Measurements from ENCODE around the gene SNED1. TPM values are rescaled to one million over a fixed set of nuclear protein-coding genes. Genes with fewer than 3 reads are reported as not detected.

SNED1 gene
- total RNA-seq, 2 experiments from 2014 or later, result 2.8 to 13.6 TPM

DNA sequence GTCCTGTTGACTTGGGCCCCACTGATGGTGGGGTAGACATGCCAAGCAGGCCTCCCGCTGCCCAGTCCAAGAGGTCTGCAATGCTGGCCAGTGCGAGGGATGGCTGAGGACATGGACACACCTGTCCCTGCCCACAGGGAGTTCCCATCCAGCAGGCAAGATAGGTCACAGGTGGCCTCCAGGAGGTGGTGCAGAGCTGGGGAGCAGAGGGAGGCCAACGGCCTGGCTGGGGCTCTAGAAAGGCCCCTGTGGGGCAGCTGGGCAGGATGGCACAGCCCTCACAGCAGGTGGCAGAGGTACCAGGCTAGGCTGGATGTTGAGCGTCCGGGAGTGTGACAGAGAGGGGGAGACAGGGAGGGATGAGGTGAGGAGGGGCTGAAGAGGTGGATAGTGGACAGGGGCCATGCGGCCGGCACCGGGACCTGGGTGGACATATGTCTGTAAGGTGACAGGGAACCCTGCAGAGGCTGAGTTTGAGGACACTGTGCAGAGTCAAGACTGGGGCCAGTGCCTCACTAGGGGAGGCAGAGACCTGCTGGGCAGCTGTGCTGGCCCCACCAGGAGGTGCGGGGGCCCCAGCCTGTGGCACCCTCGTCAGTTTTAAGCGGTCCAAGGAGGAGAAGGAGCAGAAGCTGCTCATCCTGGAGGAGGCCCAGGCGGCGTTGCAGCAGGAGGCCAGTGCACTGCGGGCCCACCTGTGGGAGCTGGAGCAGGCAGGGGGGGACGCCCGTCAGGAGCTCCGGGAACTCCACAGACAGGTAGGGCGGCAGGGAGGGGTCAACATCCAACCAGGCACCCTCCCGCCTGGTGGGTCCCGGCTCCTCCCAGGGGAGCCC, 34.3 kb upstream of the SNED1 start:
- ChIA-PET POLR2A (no interaction called here), CTCF (ENCODE audit: unreplicated experiment) (no interaction called here)
- Histone ChIP-seq H3K27ac (ENCODE audit: low read depth, low read length, poor library complexity, severe bottlenecking) (no peak overlapping the region), H3K79me2 (ENCODE audit: insufficient read depth, low read depth, low read length) (no peaks in the 10 kb centered on the region), H3K4me2 (ENCODE audit: low read length) (no peak overlapping the region), H2AFZ (ENCODE audit: low read length) (no peak overlapping the region), H3K4me3 (ENCODE audit: low read depth, low read length, poor library complexity, severe bottlenecking) (no peak overlapping the region), H3K36me3 (ENCODE audit: insufficient read depth, low read length) (no peaks in the 10 kb centered on the region), H3K9me3 (ENCODE audit: low read length) (no peaks in the 10 kb centered on the region), H4K20me1 (ENCODE audit: insufficient read depth, low read length) (no peaks in the 10 kb centered on the region), H3K9me2 (ENCODE audit: insufficient read depth, low read length) (no peaks in the 10 kb centered on the region), H3K4me1 (ENCODE audit: insufficient read depth, low read length, poor library complexity, severe bottlenecking) (no peaks in the 10 kb centered on the region)
- intact Hi-C loops (cut with micrococcal nuclease; ENCODE audit: unreplicated experiment), result no loop called here
- no peak for DNase-seq (ENCODE audit: low spot score)
- no TSS peak for BruUV-seq (replicated peaks)
- no peak for TF ChIP-seq EZH2phosphoT487 (IDR thresholded peaks at IDR 0.05; ENCODE audit: borderline replicate concordance, low read depth, low read length)
- TF ChIP-seq, protein P1, sequence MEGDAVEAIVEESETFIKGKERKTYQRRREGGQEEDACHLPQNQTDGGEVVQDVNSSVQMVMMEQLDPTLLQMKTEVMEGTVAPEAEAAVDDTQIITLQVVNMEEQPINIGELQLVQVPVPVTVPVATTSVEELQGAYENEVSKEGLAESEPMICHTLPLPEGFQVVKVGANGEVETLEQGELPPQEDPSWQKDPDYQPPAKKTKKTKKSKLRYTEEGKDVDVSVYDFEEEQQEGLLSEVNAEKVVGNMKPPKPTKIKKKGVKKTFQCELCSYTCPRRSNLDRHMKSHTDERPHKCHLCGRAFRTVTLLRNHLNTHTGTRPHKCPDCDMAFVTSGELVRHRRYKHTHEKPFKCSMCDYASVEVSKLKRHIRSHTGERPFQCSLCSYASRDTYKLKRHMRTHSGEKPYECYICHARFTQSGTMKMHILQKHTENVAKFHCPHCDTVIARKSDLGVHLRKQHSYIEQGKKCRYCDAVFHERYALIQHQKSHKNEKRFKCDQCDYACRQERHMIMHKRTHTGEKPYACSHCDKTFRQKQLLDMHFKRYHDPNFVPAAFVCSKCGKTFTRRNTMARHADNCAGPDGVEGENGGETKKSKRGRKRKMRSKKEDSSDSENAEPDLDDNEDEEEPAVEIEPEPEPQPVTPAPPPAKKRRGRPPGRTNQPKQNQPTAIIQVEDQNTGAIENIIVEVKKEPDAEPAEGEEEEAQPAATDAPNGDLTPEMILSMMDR (conservative IDR thresholded peaks at IDR 0.05; ENCODE audit: low read length), result no peak

GRCh38 chr2:240964704-240965295, 33.6 kb upstream of the SNED1 start:
- Histone ChIP-seq H3K4me1 (ENCODE audit: insufficient read depth, low read length, poor library complexity, severe bottlenecking) (no peaks in the 10 kb centered on the region), H3K79me2 (ENCODE audit: insufficient read depth, low read depth, low read length) (no peaks in the 10 kb centered on the region), H3K27ac (ENCODE audit: low read depth, low read length, poor library complexity, severe bottlenecking) (no peak overlapping the region), H3K9me3 (ENCODE audit: low read length) (no peaks in the 10 kb centered on the region), H4K20me1 (ENCODE audit: insufficient read depth, low read length) (no peaks in the 10 kb centered on the region), H3K36me3 (ENCODE audit: insufficient read depth, low read length) (no peaks in the 10 kb centered on the region), H2AFZ (ENCODE audit: low read length) (no peak overlapping the region), H3K9me2 (ENCODE audit: insufficient read depth, low read length) (no peaks in the 10 kb centered on the region), H3K4me3 (ENCODE audit: low read depth, low read length, poor library complexity, severe bottlenecking) (no peak overlapping the region), H3K4me2 (ENCODE audit: low read length) (no peak overlapping the region)
- ChIA-PET POLR2A (no interaction called here), CTCF (ENCODE audit: unreplicated experiment) (no interaction called here)
- no peak for DNase-seq (ENCODE audit: low spot score)
- intact Hi-C loops (cut with micrococcal nuclease; ENCODE audit: unreplicated experiment), result no loop called here
- TF ChIP-seq EZH2phosphoT487 (IDR thresholded peaks at IDR 0.05; ENCODE audit: borderline replicate concordance, low read depth, low read length), result no peak
- TF ChIP-seq, protein P1 (conservative IDR thresholded peaks at IDR 0.05; ENCODE audit: low read length), result no peak
- no TSS peak for BruUV-seq (replicated peaks)

DNA sequence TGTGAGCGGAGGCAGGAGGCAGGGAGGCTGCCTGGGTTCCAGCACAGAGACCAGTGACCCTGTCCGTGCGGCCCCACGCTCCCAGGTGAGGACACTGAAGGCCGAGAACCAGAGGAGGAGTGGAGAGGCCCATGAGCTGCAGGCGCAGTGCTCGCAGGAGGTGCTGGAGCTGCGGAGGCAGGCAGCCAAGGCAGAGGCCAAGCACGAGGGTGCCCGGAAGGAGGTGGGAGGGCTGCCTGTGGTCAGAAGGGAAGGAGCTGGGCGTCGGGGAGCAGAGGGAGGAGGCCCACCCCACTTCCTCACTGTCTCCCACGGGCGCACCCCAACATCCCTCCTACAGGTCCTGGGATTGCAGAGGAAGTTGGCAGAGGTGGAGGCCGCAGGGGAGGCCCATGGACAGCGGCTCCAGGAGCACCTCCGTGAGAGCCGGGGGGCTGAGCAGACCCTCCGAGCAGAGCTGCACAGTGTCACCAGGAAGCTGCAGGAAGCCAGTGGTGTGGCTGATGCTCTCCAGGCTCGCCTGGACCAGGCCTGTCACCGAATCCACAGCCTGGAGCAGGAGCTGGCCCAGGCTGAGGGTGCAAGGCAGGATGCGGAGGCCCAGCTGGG, 33.0 kb upstream of the SNED1 start:
- DNase-seq (ENCODE audit: low spot score), result no peak
- intact Hi-C loops (cut with micrococcal nuclease; ENCODE audit: unreplicated experiment), result no loop called here
- no peak overlapping the region for H3K27ac ChIP-seq (ENCODE audit: low read depth, low read length, poor library complexity, severe bottlenecking)
- no TSS peak for BruUV-seq (replicated peaks)
- no peaks in the 10 kb centered on the region for H3K4me1 ChIP-seq (ENCODE audit: insufficient read depth, low read length, poor library complexity, severe bottlenecking)
- H3K9me3 ChIP-seq (ENCODE audit: low read length), result no peaks in the 10 kb centered on the region
- POLR2A ChIA-PET, result no interaction called here
- CTCF ChIA-PET (ENCODE audit: unreplicated experiment), result no interaction called here
- no peaks in the 10 kb centered on the region for H3K9me2 ChIP-seq (ENCODE audit: insufficient read depth, low read length)
- H4K20me1 ChIP-seq (ENCODE audit: insufficient read depth, low read length), result no peaks in the 10 kb centered on the region
- no peaks in the 10 kb centered on the region for H3K36me3 ChIP-seq (ENCODE audit: insufficient read depth, low read length)
- H2AFZ ChIP-seq (ENCODE audit: low read length), result no peak overlapping the region
- no peak overlapping the region for H3K4me2 ChIP-seq (ENCODE audit: low read length)
- no peak overlapping the region for H3K4me3 ChIP-seq (ENCODE audit: low read depth, low read length, poor library complexity, severe bottlenecking)
- TF ChIP-seq EZH2phosphoT487 (IDR thresholded peaks at IDR 0.05; ENCODE audit: borderline replicate concordance, low read depth, low read length), result no peak
- TF ChIP-seq, protein P1 (conservative IDR thresholded peaks at IDR 0.05; ENCODE audit: low read length), result no peak
- no peaks in the 10 kb centered on the region for H3K79me2 ChIP-seq (ENCODE audit: insufficient read depth, low read depth, low read length)

Data from OCI-LY7 (cell line).